ENCODE data around the gene ESR2. TPM values are rescaled to one million over a fixed set of nuclear protein-coding genes. Genes with fewer than 3 reads are reported as not detected.

The ESR2 gene
- polyA plus RNA-seq, 1 of the 3 experiments (the other 2 are of a cell fraction) = 0.03 TPM

GRCh38 chr14:64340560-64341196, 46.5 kb upstream of the ESR2 start (continued):
- no peak for TF ChIP-seq USF1 (IDR thresholded peaks at IDR 0.05; ENCODE audit: borderline replicate concordance, low read depth)

- H3K27me3 ChIP-seq (ENCODE audit: insufficient read depth) = no peaks in the 10 kb centered on the region
- peak overlapping the region; percentile 45 to 97; a peak in 3 of 4 replicates for H3K27ac ChIP-seq (ENCODE audit: low read depth in 2 of 2, low read length in 1 of 2)
- H4K20me1 ChIP-seq (ENCODE audit: insufficient read depth) = no peaks in the 10 kb centered on the region
- H3K4me2 ChIP-seq = peak overlapping the region; percentile 99
- DNase-seq = peak; percentile 96
- H2AFZ ChIP-seq (ENCODE audit: low read depth) = peak overlapping the region; percentile 74
- no peaks in the 10 kb centered on the region for H3K36me3 ChIP-seq (replicated peaks in 1 of 2; ENCODE audit: control insufficient read depth in 1 of 2, insufficient read depth in 2 of 2, low read length in 1 of 2)
- H3F3A ChIP-seq (replicated peaks; ENCODE audit: insufficient read depth) = peaks cover 14% of the 10 kb centered on the region
- H3K9me2 ChIP-seq = no peaks in the 10 kb centered on the region
- CTCF ChIA-PET = interaction anchor here (1.1 to 2.5 kb wide), 7 partner anchors 43 to 328 kb away, joined by 3 to 12 read pairs (median 6); partner anchors contain the start of gene ESR2
- 4% methylated on average over 34 of the region's 49 CpGs for WGBS (ENCODE audit: low lambda C conversion rate)
- H3K4me3 ChIP-seq (ENCODE audit: low read depth in 2 of 2, low read length in 1 of 2) = peak overlapping the region; percentile 85 to 90
- H3K79me2 ChIP-seq (ENCODE audit: insufficient read depth) = peaks cover 11% of the 10 kb centered on the region; the same call in 1 of the 2 replicates
- POLR2A ChIA-PET = interaction anchor here (1.0 to 2.2 kb wide), 6 partner anchors 29 to 423 kb away, joined by 3 to 6 read pairs (median 4); partner anchors contain the start of gene ZBTB25
- peaks cover 0 to 7% of the 10 kb centered on the region in 2 experiments; a peak in 2 of 4 replicates for H3K4me1 ChIP-seq (ENCODE audit: control insufficient read depth in 1 of 2, insufficient read depth in 2 of 2, low read depth in 1 of 2, low read length in 1 of 2)
- TF ChIP-seq MEF2A (IDR thresholded peaks at IDR 0.05; ENCODE audit: borderline replicate concordance, low read depth) (no peak), GABPA (IDR thresholded peaks at IDR 0.05; ENCODE audit: low read depth) (peak; percentile 82), RCOR1 (IDR thresholded peaks at IDR 0.05; ENCODE audit: low read length) (0 out of 2 replicates have a peak, but pooled peaks have one; percentile 11), RFX5 (IDR thresholded peaks at IDR 0.05; ENCODE audit: low read length) (0 out of 2 replicates have a peak, but pooled peaks have one; percentile 42), POLR2AphosphoS5 (IDR thresholded peaks at IDR 0.05; ENCODE audit: low read depth, low read length) (peak; percentile 89), CHD2 (IDR thresholded peaks at IDR 0.05; ENCODE audit: low read length, partially characterized antibody) (peak; percentile 78), MXI1 (IDR thresholded peaks at IDR 0.05; ENCODE audit: low read depth, low read length) (peak; percentile 83; the same call in 1 of the 2 replicates), MAX (IDR thresholded peaks at IDR 0.05; ENCODE audit: low read depth) (peak; percentile 86), PBX3 (IDR thresholded peaks at IDR 0.05) (peak; percentile 99), YY1 (IDR thresholded peaks at IDR 0.05; ENCODE audit: low read depth) (peak; percentile 60; the same call in 1 of the 2 replicates), GATA2 (CRISPR knock-in tag; IDR thresholded peaks at IDR 0.05) (no peak), TAF1 (IDR thresholded peaks at IDR 0.05; ENCODE audit: borderline replicate concordance, low read depth, low read length) (peak; percentile 72), IRF3 (IDR thresholded peaks at IDR 0.05; ENCODE audit: low read depth, low read length) (peak; percentile 53), EP300 (IDR thresholded peaks at IDR 0.05; ENCODE audit: borderline replicate concordance in 1 of 2, low read depth in 1 of 2, low read length in 1 of 2) (no peak), TCF12 (IDR thresholded peaks at IDR 0.05) (no peak), NRF1 (IDR thresholded peaks at IDR 0.05; ENCODE audit: low read depth, low read length) (peak; percentile 71), ELF1 (IDR thresholded peaks at IDR 0.05) (peak; percentile 78), REST (IDR thresholded peaks at IDR 0.05; ENCODE audit: low read depth, low read length) (0 out of 2 replicates have a peak, but pooled peaks have one; percentile 3)
- peak overlapping the region; percentile 54; the same call in 1 of the 2 replicates for H3K9ac ChIP-seq
- H3K9me3 ChIP-seq = peaks cover 7% of the 10 kb centered on the region; the same call in 1 of the 2 replicates
Measured at GRCh38 chr14:64338616-64339316, 44.6 kb upstream of the ESR2 start.

Measured in SK-N-SH (cell line).